ENCODE data around the gene COPS7A.
A peak's percentile ranks its signal among the peaks of the same experiment; 100 is the strongest.

Gene COPS7A

GRCh38 chr12:6723607-6724408, at the start of gene COPS7A:
Gene COPS7A (plus strand): TSS chr12:6724046. CDS start chr12:6724657, 611 bp downstream.
- FAIRE-seq (peak; percentile 98), DNase-seq (ENCODE audit: insufficient read length, low spot score) (peak; percentile 99)

DNA sequence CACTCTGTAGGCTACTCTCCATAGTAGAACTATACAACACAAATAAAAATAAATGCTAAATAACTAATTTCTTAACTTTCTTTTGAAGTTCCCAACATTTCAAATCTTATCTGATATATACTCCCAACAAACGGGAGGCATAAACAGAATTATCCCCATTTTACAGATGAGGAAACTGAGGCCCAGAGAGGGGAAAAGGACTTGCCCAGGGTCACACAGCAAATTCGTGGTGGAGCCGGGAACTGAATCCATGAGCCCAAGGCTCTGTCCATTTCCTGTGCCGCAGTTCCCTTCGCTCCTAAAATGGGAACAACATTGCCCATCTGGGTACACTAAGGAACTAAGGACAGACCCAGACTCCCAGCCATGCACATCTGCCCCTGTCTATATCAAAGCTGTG, 46.9 kb upstream of the COPS7A start:
- FAIRE-seq (no peak), DNase-seq (ENCODE audit: insufficient read length, low spot score) (no peak)

- peak; percentile 40 for DNase-seq (ENCODE audit: insufficient read length, low spot score)
- FAIRE-seq: no peak
These were observed 39.2 kb upstream of the COPS7A start for GRCh38 chr12:6684609-6685008.

DNA sequence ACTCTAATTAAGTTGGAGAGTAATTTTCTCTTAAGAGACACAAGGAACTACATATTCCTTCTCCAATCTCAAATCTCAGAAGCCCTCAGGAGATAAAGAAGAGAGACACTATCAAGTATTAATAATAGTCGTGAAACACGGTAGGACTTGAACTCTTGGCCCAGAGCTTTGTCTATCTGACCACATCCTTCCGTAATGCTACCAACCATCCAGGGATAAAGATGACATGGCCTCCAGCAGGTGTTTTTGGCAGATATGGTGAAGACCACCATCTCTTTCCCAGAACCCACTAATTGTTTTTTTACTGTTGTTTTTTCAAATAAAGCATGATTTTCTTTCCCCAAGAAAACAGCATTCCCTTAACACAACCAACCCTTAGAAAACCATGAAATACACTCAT, 38.0 kb upstream of the COPS7A start:
- DNase-seq (ENCODE audit: insufficient read length, low spot score) (no peak), FAIRE-seq (no peak)

DNA sequence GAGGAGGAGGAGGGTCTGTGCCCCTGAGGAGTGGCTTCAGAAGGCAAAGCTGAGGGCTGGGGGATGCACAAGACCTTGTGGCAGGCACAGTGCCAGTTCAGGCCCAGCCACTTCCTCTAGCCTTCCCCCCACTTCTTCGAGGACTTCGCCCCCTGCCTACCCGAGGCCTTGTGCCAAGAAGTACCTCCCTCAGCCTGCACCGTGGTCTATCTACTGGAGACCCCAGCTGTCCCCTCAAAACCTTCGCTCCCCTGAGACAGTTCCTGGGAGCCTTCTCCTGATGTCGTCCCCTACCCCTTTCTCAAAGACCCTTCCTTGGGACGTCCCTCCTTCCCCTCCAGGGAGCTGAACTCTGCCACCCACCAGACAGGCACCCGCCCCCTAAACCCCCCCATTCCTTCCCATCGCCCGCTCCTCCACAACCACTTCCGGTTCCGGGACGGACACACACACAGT, 35.3 kb upstream of the COPS7A start:
- DNase-seq (ENCODE audit: insufficient read length, low spot score) (peak; percentile 98), FAIRE-seq (peak; percentile 97)

DNA sequence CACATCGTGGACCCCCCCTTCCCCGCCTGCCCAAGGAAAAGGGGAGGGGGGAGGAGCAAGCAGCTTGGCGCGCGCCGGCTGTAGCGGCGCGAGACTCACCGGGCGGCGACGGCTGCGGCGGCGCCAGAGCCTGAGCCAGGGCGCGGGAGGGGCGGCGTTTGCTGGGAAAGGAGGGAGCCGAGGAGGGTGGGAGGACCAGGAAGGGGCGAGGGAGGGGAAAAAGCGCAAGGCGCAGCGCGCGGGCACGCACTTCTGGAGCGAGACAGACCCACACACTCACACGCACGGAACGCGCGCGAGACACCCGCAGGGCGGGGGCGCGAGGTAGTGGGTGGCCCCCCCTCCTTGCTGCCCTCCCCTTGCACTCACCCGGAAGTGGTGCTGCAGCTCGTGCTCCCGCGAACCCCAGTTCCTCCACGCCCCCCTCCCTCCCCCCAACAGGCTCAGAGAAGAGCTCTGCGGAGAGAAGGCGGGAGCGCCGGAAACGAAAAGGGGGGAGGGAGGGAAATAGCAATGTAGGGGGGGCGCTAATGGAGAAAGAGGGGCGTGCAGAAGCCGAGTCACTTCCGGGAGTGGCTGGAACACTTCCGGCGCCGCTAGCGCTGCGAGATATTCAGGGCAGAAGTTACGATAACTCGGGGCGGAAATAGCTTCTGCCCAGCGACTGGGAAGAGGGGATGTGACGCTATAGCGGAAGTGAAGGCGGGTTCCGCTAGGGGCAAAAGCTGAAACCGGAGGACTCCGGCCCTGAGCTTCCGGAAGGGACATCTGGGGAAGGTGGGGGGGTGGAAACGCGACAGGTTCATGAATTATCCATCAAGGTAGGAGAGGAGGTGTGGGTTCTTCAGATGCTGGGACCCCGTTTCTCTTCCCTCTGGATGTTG, 34.6 kb upstream of the COPS7A start, which contains the start of gene ZNF384:
Gene ZNF384 (minus strand): TSS at position 377 of the 884 bp plus-strand sequence. CDS start 9,855 bp downstream, outside the sequence.
- no peak for FAIRE-seq
- DNase-seq (ENCODE audit: insufficient read length, low spot score): peak; percentile 100

GRCh38 chr12:6691473-6691872, 32.4 kb upstream of the COPS7A start:
- FAIRE-seq: no peak
- no peak for DNase-seq (ENCODE audit: insufficient read length, low spot score)

GRCh38 chr12:6692888-6693287, 31.0 kb upstream of the COPS7A start:
- no peak for FAIRE-seq

GRCh38 chr12:6693832-6694355, 30.0 kb upstream of the COPS7A start:
- no peak for FAIRE-seq
- no peak for DNase-seq (ENCODE audit: insufficient read length, low spot score)

More at GRCh38 chr12:6692888-6693287, 31.0 kb upstream of the COPS7A start:
- DNase-seq (ENCODE audit: insufficient read length, low spot score): no peak

DNA sequence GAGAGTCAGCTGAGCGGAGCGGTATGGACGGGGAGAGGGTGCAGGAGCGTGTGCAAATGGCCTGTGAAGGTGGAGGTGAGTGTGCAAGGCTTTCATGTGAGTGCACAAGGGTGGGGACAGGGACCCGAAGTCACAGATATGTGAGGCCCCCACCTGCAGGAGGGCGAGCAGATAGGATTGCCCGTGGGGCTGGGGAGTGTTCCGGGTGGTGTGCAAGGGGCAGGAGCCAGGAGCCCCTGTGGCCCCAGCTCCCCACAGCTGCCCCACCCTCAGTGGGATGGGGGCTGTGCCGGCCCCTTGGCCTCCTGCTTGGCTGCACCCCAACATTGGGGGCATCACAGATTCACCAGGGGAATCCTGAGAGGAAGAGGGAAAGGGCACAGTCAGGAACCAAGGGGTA, 29.1 kb upstream of the COPS7A start:
- DNase-seq (ENCODE audit: insufficient read length, low spot score) (no peak), FAIRE-seq (peak; percentile 82)

DNA sequence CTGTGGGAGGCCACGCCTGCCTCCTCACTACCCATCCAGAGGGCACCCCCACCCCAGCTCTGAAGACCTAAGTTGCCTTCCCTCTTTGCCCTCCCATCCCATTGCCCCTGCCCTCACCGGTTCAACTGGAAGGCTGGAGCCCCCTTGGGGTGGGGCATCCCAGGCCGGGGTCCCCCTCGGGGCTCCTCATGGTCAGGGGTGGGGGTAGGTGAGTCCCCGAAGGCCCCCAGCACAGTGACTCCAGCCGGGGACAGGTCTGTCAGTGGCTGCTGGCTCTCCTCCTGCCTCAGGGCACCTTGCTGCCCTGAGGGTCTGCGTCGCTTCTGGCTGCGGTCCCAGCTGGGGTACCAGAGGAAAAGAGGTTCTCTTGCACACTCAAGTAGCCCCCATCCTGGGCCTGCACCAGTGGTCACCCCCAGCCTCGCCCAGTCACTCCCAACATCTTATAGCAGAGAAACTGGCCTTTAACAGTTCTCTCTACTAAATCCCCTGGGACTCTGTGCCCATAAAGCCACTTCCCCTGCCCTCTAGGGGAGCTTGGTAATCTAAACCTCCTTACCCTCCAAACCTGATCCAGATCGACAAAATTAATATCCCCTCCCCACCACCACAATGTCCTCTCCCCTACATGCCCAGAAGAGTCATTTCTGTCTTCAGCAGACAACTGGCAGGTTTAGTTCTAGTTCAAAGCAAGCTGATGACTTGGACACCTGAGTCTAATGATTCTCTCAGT, 28.4 kb upstream of the COPS7A start:
- no peak for FAIRE-seq
- DNase-seq (ENCODE audit: insufficient read length, low spot score): no peak

DNA sequence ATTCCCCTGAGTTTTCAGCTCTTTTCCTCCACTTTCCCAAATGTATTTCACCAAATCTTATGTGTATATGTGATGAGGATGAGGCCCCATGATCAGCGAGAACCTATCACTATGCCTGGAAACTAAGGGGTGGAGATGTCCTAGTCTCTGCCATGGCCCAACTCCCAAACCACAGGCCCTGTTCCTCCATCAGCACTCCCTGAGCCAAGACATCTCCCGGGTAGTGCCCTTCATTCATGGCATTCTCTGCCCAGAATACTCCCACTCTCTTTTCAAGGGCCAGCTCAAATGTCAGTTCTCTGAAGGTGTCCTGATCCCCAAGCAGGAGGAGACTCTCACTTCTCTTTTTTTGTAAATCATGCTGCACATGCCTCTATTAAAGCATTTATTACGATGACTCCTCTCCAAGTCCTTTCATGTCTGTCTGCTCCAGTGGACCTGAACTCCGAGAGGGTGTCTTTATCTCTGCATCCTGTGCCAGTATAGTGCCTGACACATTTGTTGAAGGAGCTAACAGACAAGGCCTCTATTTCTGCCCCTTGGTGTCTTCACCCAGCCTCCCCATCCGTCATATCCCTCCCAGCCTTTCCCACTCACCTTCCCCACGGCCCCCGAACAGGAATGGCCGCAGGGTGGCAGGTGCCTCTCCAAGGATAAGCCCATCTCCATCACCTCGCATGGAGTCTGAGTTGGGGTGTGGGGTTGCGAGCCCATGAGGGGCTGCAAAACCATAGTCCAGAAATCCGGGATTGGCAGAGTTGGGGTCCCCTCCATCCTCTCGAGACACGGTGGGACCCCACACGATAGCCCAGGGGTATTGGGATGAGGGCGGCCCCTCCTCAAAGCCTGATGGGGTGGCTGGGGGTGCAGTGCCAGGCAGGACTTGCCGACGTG, 26.9 kb upstream of the COPS7A start:
- no peak for DNase-seq (ENCODE audit: insufficient read length, low spot score)
- no peak for FAIRE-seq

DNA sequence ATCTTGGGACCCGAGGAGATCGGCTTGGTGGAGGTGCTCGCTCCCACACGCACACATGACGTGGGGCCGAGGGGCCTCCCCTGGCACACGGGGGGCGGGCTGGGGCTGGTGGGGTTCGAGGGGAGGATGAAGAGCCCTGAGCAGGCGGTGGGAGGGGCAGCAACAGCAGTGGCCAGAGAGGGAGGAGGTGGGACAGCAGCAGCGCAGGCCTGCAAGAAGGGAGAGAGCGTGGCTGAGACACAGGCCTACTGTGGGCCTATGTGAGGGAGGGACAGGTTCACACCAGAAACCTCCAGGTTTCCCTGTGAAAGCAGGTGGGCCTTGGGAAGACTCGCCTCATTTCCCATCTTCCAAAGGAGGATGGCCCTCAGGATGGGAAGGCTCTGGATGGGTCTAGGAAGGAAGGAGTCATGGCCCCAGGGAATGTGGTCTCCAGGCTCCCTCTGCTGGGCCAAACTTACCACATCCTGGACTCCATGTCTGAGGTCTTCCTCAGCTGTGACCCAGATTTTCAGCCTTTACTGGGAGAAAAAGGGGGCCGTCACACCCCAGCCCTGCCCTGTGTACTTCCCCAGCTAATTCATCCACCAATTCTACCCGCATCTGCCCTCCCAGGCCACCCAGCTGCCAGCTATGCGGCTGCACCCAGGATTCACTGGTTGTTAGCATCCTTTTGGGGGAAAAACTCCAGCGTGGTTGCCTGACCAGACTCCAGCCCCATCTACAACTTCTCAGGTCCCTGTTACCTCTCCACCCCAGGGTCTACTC, 26.1 kb upstream of the COPS7A start:
- peak; percentile 64 for FAIRE-seq
- DNase-seq (ENCODE audit: insufficient read length, low spot score): peak; percentile 88

DNA sequence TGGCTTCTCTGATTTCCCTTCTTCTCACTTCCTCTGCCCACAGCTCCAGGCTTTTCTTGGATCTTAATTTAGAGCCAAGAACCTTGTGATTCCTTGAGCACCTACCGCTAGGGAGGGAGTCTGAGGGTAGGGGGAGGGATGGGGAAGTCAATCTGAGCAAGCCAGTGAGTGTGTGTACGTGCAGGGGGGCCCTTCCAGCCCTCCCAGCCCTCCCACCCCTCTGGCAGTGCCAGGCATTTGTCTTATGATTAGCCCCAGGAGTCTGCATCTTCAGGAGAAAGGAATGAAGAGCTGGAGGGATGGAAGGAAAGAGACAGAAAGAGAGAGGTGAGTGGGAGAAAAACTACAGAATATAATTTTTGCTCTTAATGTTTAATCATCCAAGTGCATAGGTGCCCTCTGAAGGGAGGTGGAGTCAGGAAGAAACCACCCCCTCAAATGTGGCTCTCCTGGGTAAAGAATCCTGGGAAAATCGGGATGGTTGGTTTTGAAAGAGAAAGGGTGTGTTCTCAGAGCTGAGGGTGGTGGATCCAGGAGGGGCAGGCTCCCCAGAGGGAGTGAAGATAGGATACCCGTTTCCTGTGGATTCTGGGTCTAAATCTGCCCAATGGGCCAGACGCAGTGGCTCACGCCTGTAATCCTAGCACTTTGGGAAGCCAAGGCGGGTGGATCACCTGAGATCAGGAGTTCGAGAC, 25.3 kb upstream of the COPS7A start:
- DNase-seq (ENCODE audit: insufficient read length, low spot score) (no peak), FAIRE-seq (peak; percentile 42)

- DNase-seq (ENCODE audit: insufficient read length, low spot score) (no peak), FAIRE-seq (no peak)
These were observed 24.4 kb upstream of the COPS7A start for GRCh38 chr12:6699259-6699988.

GRCh38 chr12:6699989-6700645, 23.7 kb upstream of the COPS7A start:
- DNase-seq (ENCODE audit: insufficient read length, low spot score) (peak; percentile 42), FAIRE-seq (peak; percentile 81)

GRCh38 chr12:6700646-6701051, 23.2 kb upstream of the COPS7A start, which contains the start of gene PIANP:
Gene PIANP (minus strand): TSS chr12:6700815. CDS start chr12:6698061, 2,754 bp downstream.
- DNase-seq (ENCODE audit: insufficient read length, low spot score) (peak; percentile 67), FAIRE-seq (peak; percentile 90)

All from HTR-8/SVneo (cell line).